Measurements from ENCODE around the gene KCNH4.

The KCNH4 gene

GRCh38 chr17:42135664-42136653 lies 45.0 kb downstream of the KCNH4 start:
- Histone ChIP-seq H3K36me3 (peaks cover 0 to 12% (median 7%) of the 10 kb centered on the region in 3 donors), H3K9me3 (no peaks in the 10 kb centered on the region), H3K4me1 (peaks cover 0 to 66% (median 38%) of the 10 kb centered on the region in 4 donors), H3K4me3 (no peak overlapping the region), H3K27me3 (no peaks in the 10 kb centered on the region), H3K27ac (no peak overlapping the region)
- intact Hi-C loops (cut with DNase I; ENCODE audit: low total_unique reads) = no loop called here
- no peak for TF ChIP-seq CTCF (IDR thresholded peaks at IDR 0.05)
- DNase-seq = peak; percentile 59 to 78

- Histone ChIP-seq H3K27ac (no peak overlapping the region), H3K9me3 (no peaks in the 10 kb centered on the region), H3K4me3 (no peak overlapping the region), H3K27me3 (no peaks in the 10 kb centered on the region), H3K4me1 (peaks cover 0 to 71% (median 38%) of the 10 kb centered on the region in 4 donors), H3K36me3 (peaks cover 5 to 10% (median 9%) of the 10 kb centered on the region in 3 donors)
- intact Hi-C loops (cut with DNase I; ENCODE audit: low total_unique reads) = no loop called here
- TF ChIP-seq CTCF (IDR thresholded peaks at IDR 0.05) = no peak
- DNase-seq = no peak
These were observed 45.8 kb downstream of the KCNH4 start for GRCh38 chr17:42135151-42135550.

- Histone ChIP-seq H3K36me3 (peaks cover 21 to 26% (median 25%) of the 10 kb centered on the region in 3 donors), H3K4me1 (peaks cover 0 to 55% (median 29%) of the 10 kb centered on the region in 4 donors), H3K27me3 (no peaks in the 10 kb centered on the region), H3K4me3 (no peak overlapping the region), H3K27ac (no peak overlapping the region), H3K9me3 (no peaks in the 10 kb centered on the region)
- TF ChIP-seq CTCF (IDR thresholded peaks at IDR 0.05) = no peak
- intact Hi-C loops (cut with DNase I; ENCODE audit: low total_unique reads) = no loop called here
- DNase-seq = no peak
These were observed 47.4 kb downstream of the KCNH4 start for GRCh38 chr17:42133461-42134041.

GRCh38 chr17:42132941-42133340 lies 48.0 kb downstream of the KCNH4 start:
- peaks cover 0 to 54% (median 26%) of the 10 kb centered on the region in 4 donors for H3K4me1 ChIP-seq
- no peak for TF ChIP-seq CTCF (IDR thresholded peaks at IDR 0.05)
- H3K9me3 ChIP-seq = no peaks in the 10 kb centered on the region
- H3K36me3 ChIP-seq = peaks cover 27 to 32% (median 31%) of the 10 kb centered on the region in 3 donors
- no peak overlapping the region for H3K4me3 ChIP-seq
- DNase-seq = peak; percentile 66 to 77
- H3K27ac ChIP-seq = no peak overlapping the region
- no peaks in the 10 kb centered on the region for H3K27me3 ChIP-seq
- intact Hi-C loops (cut with DNase I; ENCODE audit: low total_unique reads) = no loop called here

- H3K4me1 ChIP-seq = peaks cover 0 to 54% (median 26%) of the 10 kb centered on the region in 4 donors
- no peak for DNase-seq
- no peak overlapping the region for H3K27ac ChIP-seq
- no peaks in the 10 kb centered on the region for H3K27me3 ChIP-seq
- H3K4me3 ChIP-seq = no peak overlapping the region
- no peak for TF ChIP-seq CTCF (IDR thresholded peaks at IDR 0.05)
- H3K36me3 ChIP-seq = peaks cover 36 to 40% (median 40%) of the 10 kb centered on the region in 3 donors
- no peaks in the 10 kb centered on the region for H3K9me3 ChIP-seq
- intact Hi-C loops (cut with DNase I; ENCODE audit: low total_unique reads) = no loop called here
These were observed 48.9 kb downstream of the KCNH4 start for GRCh38 chr17:42131981-42132432.

Measured in tibial artery (tissue), 4 donors.